ENCODE measurements around the gene KRT78. TPM values are rescaled to one million over a fixed set of nuclear protein-coding genes. Genes with fewer than 3 reads are reported as not detected.

Gene KRT78
- total and polyA plus RNA-seq, 2 of the 13 experiments (the other 11 are each of a cell fraction or from before 2014, with no cell fraction given), result not detected

DNA sequence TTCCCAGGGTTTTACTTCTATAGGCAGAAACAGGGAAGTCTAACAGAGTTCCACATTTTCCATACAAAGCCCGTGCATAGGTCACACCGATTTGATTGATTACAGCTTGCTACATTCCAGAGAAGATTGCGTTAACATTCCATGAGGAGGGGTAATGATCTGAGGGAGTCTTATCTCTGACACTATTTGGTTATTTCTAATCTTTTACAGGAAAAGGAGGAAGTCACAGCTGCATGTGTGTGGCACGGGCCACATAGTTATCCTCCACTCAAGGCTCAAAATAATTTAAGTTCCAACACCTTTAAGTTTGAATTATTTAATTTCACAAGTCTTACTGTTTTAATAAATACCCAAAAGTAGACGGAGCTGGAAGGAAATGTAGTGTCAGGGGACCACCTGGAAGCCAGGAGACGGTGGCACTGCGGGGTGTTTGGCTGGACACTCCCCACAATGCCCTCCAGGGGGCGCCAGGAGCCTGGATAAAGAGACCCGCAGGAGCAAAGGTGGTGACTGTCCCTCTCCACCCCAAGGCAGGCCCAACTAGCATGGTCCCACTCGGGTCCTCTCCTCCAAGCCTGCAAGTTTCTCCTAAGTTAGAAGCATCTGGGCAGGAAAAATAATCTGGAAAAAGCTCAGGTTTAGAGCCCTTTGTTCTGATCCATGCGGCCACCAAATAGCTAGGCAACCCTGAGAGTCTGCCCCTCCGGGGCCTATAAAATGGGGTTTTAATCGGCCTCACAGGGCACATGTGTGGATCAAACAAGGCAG lies 35.9 kb upstream of the KRT78 start (continued):
- TF ChIP-seq RERE (CRISPR knock-in tag; IDR thresholded peaks at IDR 0.05; ENCODE audit: low read depth), result 0 out of 2 replicates have a peak, but pooled peaks have one; percentile 65
- TF ChIP-seq, protein P1, sequence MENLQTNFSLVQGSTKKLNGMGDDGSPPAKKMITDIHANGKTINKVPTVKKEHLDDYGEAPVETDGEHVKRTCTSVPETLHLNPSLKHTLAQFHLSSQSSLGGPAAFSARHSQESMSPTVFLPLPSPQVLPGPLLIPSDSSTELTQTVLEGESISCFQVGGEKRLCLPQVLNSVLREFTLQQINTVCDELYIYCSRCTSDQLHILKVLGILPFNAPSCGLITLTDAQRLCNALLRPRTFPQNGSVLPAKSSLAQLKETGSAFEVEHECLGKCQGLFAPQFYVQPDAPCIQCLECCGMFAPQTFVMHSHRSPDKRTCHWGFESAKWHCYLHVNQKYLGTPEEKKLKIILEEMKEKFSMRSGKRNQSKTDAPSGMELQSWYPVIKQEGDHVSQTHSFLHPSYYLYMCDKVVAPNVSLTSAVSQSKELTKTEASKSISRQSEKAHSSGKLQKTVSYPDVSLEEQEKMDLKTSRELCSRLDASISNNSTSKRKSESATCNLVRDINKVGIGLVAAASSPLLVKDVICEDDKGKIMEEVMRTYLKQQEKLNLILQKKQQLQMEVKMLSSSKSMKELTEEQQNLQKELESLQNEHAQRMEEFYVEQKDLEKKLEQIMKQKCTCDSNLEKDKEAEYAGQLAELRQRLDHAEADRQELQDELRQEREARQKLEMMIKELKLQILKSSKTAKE (CRISPR knock-in tag; IDR thresholded peaks at IDR 0.05; ENCODE audit: borderline replicate concordance), result peak; percentile 10; the same call in 1 of the 2 replicates
- no peak for TF ChIP-seq ZNF564 (CRISPR knock-in tag; IDR thresholded peaks at IDR 0.05)
- TF ChIP-seq PAX8 (CRISPR knock-in tag; IDR thresholded peaks at IDR 0.05; ENCODE audit: borderline replicate concordance), result no peak
- TF ChIP-seq FOSL1 (CRISPR knock-in tag; IDR thresholded peaks at IDR 0.05; ENCODE audit: borderline replicate concordance), result no peak
- TF ChIP-seq, protein P2, sequence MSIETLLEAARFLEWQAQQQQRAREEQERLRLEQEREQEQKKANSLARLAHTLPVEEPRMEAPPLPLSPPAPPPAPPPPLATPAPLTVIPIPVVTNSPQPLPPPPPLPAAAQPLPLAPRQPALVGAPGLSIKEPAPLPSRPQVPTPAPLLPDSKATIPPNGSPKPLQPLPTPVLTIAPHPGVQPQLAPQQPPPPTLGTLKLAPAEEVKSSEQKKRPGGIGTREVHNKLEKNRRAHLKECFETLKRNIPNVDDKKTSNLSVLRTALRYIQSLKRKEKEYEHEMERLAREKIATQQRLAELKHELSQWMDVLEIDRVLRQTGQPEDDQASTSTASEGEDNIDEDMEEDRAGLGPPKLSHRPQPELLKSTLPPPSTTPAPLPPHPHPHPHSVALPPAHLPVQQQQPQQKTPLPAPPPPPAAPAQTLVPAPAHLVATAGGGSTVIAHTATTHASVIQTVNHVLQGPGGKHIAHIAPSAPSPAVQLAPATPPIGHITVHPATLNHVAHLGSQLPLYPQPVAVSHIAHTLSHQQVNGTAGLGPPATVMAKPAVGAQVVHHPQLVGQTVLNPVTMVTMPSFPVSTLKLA (IDR thresholded peaks at IDR 0.05), result no peak
- no peak for TF ChIP-seq FOXA1 (IDR thresholded peaks at IDR 0.05)
- TF ChIP-seq FOXA1 (CRISPR knock-in tag; IDR thresholded peaks at IDR 0.05), result peak; percentile 57
- TF ChIP-seq PITX1 (CRISPR knock-in tag; IDR thresholded peaks at IDR 0.05), result 0 out of 2 replicates have a peak, but pooled peaks have one; percentile 54
- no peak for TF ChIP-seq ZNF672 (CRISPR knock-in tag; IDR thresholded peaks at IDR 0.05)
- TF ChIP-seq ZNF205 (CRISPR knock-in tag; IDR thresholded peaks at IDR 0.05), result peak; percentile 84; the same call in 1 of the 2 replicates
- no peak for TF ChIP-seq ZNF549 (CRISPR knock-in tag; IDR thresholded peaks at IDR 0.05)
- no peak for TF ChIP-seq ISX (CRISPR knock-in tag; conservative IDR thresholded peaks at IDR 0.05)
- TF ChIP-seq, protein P3, sequence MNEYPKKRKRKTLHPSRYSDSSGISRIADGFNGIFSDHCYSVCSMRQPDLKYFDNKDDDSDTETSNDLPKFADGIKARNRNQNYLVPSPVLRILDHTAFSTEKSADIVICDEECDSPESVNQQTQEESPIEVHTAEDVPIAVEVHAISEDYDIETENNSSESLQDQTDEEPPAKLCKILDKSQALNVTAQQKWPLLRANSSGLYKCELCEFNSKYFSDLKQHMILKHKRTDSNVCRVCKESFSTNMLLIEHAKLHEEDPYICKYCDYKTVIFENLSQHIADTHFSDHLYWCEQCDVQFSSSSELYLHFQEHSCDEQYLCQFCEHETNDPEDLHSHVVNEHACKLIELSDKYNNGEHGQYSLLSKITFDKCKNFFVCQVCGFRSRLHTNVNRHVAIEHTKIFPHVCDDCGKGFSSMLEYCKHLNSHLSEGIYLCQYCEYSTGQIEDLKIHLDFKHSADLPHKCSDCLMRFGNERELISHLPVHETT (CRISPR knock-in tag; conservative IDR thresholded peaks at IDR 0.05), result no peak
- 0 out of 2 replicates have a peak, but pooled peaks have one; percentile 49 for TF ChIP-seq FOXC1 (CRISPR knock-in tag; IDR thresholded peaks at IDR 0.05; ENCODE audit: borderline replicate concordance)
- TF ChIP-seq HCFC1 (IDR thresholded peaks at IDR 0.05; ENCODE audit: low read depth, low read length), result no peak
- 0 out of 2 replicates have a peak, but pooled peaks have one; percentile 18 for TF ChIP-seq SIN3A (IDR thresholded peaks at IDR 0.05; ENCODE audit: borderline replicate concordance, low read depth, low read length)
- peak; percentile 66; the same call in 1 of the 2 replicates for TF ChIP-seq TBX3 (IDR thresholded peaks at IDR 0.05; ENCODE audit: borderline replicate concordance)
- TF ChIP-seq ZNF335 (CRISPR knock-in tag; IDR thresholded peaks at IDR 0.05), result no peak
- no peak for TF ChIP-seq MZF1 (CRISPR knock-in tag; IDR thresholded peaks at IDR 0.05; ENCODE audit: borderline replicate concordance)
